Left colon (tissue), 2 donors: ENCODE results near the gene TMEM204. TPM values are rescaled to one million over a fixed set of nuclear protein-coding genes. Genes with fewer than 3 reads are reported as not detected.

ENCODE experiments used
- ATAC-seq: fragments of 200-7000 bp; cut with Tn5 transposase; one replicate; pipeline ENCODE4 v1.9.1; 2020; ENCODE audit warnings: mild to moderate bottlenecking, moderate library complexity
- DNase-seq, 2 donors: peaks; one replicate each; pipeline ENCODE4 v3.0.0-alpha.2; 2020
- intact Hi-C, 2 donors: fragments of 100-400 bp; cut with DNase I in 1 of 2; cut with micrococcal nuclease in 1 of 2; formaldehyde crosslinking; loops; one replicate each; pipeline versions ENCODE4 v1.11.2 to v1.14.0; 2022; cut with DNase I, micrococcal nuclease
- total RNA-seq, 2 donors: library from RNA; stranded (reverse); fragmentation: NEBNext Ultra II Directional; extraction: Animal tissue kit (Norgen Biotek cat#: 25700); gene quantifications; one replicate each; pipeline ENCODE4 v1.2.1, GENCODE V29; 2021
- donor health status: DM: no; HTN: no; CAD: no.
- donor health status: DM: yes; HTN: yes; CAD: no.

Gene TMEM204
- total RNA-seq, 2 donors from 2014 or later, result 2.6 to 4.9 TPM

GRCh38 chr16:1548233-1548632, 14.8 kb downstream of the TMEM204 start:
- ATAC-seq (no peak), DNase-seq (no peak)
- intact Hi-C loops, result no loop called here

- no peak for ATAC-seq
Observed at GRCh38 chr16:1548727-1549126, 15.3 kb downstream of the TMEM204 start.

DNA sequence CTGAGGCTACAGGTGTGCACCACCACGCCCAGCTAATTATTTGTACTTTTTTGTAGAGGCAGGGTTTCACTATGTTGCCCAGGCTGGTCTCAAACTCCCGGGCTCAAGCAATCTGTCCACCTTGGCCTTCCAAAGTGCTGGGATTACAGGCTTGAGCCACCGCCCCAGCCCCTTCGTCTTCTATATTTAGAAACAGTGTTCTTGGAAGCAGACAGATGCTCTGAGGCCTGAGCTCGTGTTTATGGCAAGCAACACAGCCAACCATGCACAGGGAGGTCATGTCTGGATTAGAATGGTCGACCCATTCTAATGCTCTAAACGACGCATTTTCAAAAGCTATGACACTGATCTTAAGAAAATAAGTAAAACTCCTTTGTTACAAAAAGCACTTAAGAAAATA, 16.6 kb downstream of the TMEM204 start:
- DNase-seq (no peak), ATAC-seq (no peak)
- intact Hi-C loops, result no loop called here

More at GRCh38 chr16:1548727-1549126, 15.3 kb downstream of the TMEM204 start:
- intact Hi-C loops, result no loop called here
- DNase-seq, result no peak

- intact Hi-C loops, result no loop called here
- ATAC-seq (no peak), DNase-seq (no peak)
Observed at GRCh38 chr16:1550696-1551095, 17.2 kb downstream of the TMEM204 start.

- no peak for ATAC-seq
- DNase-seq, result no peak
- intact Hi-C loops, result no loop called here
Observed at GRCh38 chr16:1551166-1551565, 17.7 kb downstream of the TMEM204 start.

DNA sequence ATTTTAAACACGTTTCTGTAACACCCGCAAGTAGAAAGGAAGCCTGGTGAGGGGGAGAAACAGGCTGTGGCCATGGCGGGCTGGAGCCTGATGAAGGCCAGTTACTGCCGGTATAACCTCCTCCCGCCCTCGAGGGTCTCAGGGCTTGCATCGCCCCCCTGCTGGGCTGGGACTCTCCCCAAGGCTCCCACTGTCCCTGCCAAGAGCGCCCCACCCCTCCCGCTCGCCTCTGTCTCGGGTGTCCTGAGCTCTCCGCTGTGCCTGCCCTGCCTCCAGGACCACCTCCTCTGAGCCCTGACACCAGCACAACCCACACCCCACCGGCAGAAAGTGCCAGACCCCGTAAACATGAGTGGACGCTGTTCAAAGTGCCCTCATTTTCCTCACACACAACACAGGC, 18.7 kb downstream of the TMEM204 start:
- no peak for DNase-seq
- intact Hi-C loops, result no loop called here
- no peak for ATAC-seq

DNA sequence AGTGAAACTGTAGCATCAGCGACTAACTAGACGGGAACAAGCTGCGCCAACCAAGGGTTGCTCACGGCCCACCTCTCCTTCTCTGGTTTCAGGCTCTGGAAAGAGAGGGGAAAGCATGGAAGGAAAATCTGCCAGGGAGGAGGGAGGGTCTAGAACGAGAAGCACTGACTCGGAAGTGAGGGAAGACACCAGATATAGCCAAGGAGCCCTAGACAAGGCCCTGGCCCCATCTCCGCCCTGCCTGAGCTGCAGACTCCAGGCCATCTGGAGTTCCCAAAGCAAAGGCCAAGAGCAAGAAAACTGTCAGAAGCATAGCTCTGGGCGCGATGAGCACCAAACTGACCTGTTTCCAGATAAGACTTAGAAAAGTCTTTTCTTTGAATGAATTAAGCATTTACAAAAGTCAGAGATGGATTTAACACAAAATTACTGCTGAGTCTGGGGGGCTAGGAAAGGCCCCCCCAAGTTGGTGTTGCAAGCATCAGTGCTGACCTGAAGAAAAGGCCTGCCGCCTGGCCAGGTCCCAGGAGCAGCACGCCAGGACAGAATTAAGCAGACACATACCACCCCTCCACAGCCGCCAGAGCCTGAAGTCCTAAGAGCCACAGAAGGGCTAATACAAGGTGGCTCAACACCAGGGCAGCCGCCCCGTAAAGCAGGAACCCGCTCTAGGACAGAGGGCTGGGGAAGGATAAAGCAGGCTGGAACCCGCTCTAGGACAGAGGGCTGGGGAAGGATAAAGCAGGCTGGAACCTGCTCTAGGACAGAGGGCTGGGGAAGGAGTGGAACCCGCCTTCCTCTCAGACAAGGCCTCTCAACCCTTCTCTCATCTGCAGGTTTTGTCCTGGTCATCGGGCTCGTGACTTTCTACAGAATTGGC, 20.7 kb downstream of the TMEM204 start:
- intact Hi-C loops, result no loop called here
- ATAC-seq (no peak), DNase-seq (no peak)

DNA sequence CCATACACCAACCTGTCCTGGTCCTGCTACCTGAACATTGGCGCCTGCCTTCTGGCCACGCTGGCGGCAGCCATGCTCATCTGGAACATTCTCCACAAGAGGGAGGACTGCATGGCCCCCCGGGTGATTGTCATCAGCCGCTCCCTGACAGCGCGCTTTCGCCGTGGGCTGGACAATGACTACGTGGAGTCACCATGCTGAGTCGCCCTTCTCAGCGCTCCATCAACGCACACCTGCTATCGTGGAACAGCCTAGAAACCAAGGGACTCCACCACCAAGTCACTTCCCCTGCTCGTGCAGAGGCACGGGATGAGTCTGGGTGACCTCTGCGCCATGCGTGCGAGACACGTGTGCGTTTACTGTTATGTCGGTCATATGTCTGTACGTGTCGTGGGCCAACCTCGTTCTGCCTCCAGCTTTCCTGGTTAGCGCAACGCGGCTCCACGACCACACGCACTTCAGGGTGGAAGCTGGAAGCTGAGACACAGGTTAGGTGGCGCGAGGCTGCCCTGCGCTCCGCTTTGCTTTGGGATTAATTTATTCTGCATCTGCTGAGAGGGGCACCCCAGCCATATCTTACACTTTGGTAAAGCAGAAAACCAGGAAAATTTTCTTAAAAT, 21.5 kb downstream of the TMEM204 start:
- ATAC-seq (no peak), DNase-seq (no peak)
- intact Hi-C loops, result no loop called here

DNA sequence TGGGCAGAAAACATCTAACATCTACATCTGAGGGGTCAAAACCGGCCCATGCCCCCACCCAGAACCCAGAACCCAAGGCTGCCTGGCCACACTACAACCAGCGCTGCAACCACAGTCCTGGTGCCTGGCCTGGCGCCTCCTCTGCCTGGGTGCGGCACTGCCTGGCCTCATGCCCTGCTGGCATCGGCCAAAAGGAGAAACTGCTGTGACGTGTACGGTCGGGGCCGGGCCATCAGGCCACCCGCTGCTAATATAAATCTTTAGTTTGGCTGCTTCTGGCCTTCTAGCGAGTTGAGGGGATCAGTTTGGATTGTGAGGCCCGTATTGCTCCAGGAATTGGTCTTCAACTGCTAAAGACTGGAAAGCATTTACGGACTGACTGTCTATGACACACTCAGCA, 22.8 kb downstream of the TMEM204 start:
- intact Hi-C loops, result no loop called here
- ATAC-seq (peak; percentile 35), DNase-seq (no peak)

GRCh38 chr16:1557074-1557473, 23.6 kb downstream of the TMEM204 start:
- ATAC-seq (no peak), DNase-seq (no peak)
- intact Hi-C loops, result no loop called here

- intact Hi-C loops, result no loop called here
- DNase-seq (no peak), ATAC-seq (no peak)
Observed at GRCh38 chr16:1557576-1557975, 24.1 kb downstream of the TMEM204 start.

- no peak for DNase-seq
- intact Hi-C loops, result no loop called here
- no peak for ATAC-seq
Observed at GRCh38 chr16:1559446-1559975, 26.0 kb downstream of the TMEM204 start.

- DNase-seq (no peak), ATAC-seq (no peak)
- intact Hi-C loops, result no loop called here
Observed at GRCh38 chr16:1560153-1560552, 26.7 kb downstream of the TMEM204 start.

DNA sequence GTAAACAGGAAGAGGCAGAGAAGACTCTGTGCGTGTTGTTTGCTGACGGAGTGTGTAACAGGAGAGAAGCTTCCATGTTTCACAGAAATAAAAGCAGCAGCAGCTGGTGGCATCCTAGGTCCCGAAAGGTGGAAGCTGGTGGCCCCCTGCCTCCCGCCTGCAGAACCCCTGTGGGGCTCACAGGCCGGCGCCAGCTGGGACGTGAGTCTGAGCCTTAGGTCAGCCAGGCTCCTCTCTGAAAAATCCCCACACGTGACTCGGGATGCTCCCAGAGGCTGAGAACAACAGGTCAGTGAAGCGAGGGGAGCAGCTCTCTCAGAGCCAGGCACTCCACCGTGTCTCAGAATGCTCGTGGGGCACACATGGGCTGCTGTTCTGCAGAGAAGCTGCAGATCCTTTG, 27.4 kb downstream of the TMEM204 start:
- intact Hi-C loops, result no loop called here
- DNase-seq, result no peak
- no peak for ATAC-seq

DNA sequence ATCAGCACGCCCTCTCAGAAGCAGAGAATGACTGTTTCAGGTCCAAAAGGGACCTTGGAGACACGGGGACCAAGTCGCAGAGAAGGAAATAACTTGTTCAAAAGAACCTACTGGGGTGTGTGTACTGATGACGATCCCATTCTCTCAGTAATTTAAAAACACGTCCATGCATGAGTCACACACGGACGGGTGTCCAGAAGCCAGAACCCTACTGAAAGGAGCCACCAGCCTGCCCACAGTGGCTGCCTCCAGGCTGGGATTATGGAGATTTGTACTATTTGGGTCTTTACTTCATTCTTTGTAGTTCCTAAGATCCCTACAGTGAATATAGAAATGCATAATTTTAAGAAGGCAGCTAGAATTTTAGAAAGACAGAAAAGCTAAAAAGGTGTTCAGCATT, 27.8 kb downstream of the TMEM204 start:
- no peak for DNase-seq
- no peak for ATAC-seq
- intact Hi-C loops, result no loop called here

DNA sequence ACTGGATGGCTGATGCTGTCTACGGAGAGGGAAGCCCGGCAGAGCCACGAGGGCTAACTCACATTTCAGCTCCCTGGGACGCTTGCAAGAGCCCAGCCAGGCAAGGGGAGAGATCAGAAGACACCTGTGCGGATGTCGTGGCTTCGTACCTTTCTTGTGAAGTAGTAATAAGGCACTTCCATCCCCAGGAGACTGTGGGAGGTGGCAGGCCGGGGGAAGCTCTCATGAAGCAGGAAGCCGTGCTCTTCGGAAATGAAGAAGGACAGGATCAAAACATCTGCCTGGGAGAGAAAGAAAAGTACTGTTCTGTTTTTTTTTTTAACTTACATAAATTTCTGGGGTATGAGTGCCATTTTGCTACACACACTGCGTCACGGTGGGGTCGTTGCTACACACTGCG, 28.4 kb downstream of the TMEM204 start:
- no peak for DNase-seq
- no peak for ATAC-seq
- intact Hi-C loops, result no loop called here

DNA sequence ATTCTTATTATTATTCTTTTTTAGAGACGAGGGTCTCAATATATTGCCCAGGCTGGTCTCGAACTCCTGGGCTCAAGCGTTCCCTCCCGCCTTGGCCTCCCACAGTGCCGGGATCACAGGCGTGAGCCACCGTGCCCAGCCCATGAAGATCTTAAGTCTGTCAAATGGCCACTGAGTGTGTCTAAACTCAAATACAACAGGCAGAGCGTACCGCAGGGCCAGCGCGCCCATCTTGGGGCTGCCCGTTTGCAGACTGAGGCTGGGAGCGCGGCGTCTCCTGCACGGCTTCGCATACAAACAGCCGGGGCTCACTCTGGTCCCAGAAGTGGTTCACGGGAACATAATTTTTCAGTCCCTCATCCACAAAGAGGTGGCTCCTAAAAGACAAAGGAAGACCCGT, 30.3 kb downstream of the TMEM204 start:
- no peak for DNase-seq
- no peak for ATAC-seq

GRCh38 chr16:1564325-1564724, 30.9 kb downstream of the TMEM204 start:
- DNase-seq, result no peak
- intact Hi-C loops, result no loop called here
- ATAC-seq, result no peak

More for the DNA sequence above, 30.3 kb downstream of the TMEM204 start:
- intact Hi-C loops, result no loop called here

- ATAC-seq, result no peak
- no peak for DNase-seq
- intact Hi-C loops, result no loop called here
Observed at GRCh38 chr16:1565083-1565805, 31.8 kb downstream of the TMEM204 start.

GRCh38 chr16:1567988-1568387, 34.5 kb downstream of the TMEM204 start:
- intact Hi-C loops, result no loop called here
- DNase-seq, result no peak
- ATAC-seq, result no peak
